ENCODE results near the gene U2AF2. TPM values are rescaled to one million over a fixed set of nuclear protein-coding genes. Genes with fewer than 3 reads are reported as not detected.
A peak's percentile ranks its signal among the peaks of the same experiment; 100 is the strongest.

U2AF2 gene
- total and polyA plus RNA-seq, 2 of the 8 experiments (the other 6 are each of a cell fraction or from before 2014, with no cell fraction given): 162 to 252 TPM

DNA sequence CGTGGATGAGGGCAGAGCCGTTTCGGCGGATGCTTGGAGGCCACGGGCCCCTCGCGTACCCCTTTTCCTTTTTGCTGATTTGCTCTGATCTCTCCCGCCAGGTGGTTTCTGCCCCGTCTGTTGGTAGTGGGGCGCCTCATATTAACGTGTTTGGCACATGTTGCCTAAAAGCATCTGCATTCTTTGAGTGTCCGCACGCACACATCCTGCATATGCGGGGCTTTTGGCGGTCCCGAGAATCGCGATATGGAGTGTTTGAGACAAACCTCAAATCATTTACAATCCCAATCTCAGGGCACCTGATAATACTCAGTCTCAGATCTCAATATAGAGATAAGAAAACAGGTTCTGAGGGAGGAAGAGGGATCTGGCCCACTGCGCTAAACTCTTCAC, 809 bp downstream of the U2AF2 start (continued):
- TF ChIP-seq TAF1 (IDR thresholded peaks at IDR 0.05; ENCODE audit: low read depth, low read length) (peak; percentile 61), HDAC2 (IDR thresholded peaks at IDR 0.05; ENCODE audit: borderline replicate concordance in 1 of 2, low read depth in 2 of 2, low read length in 2 of 2) (0 out of 4 replicates have a peak, but pooled peaks of 1 of the 2 experiments have one; percentile 73), RBBP5 (IDR thresholded peaks at IDR 0.05; ENCODE audit: borderline replicate concordance, low read depth, low read length) (0 out of 2 replicates have a peak, but pooled peaks have one; percentile 1), SUZ12 (IDR thresholded peaks at IDR 0.05; ENCODE audit: low read length) (no peak), USF2 (IDR thresholded peaks at IDR 0.05; ENCODE audit: low read length) (no peak), CTCF (IDR thresholded peaks at IDR 0.05; ENCODE audit: control extremely low read depth in 1 of 3, insufficient read depth in 1 of 3, low read depth in 1 of 3, low read length in 3 of 3) (no peak), SP1 (IDR thresholded peaks at IDR 0.05; ENCODE audit: low read depth, low read length) (no peak), CBX5 (IDR thresholded peaks at IDR 0.05; ENCODE audit: low read depth, low read length) (no peak)

Data from H1 (cell line).